Aorta (tissue), 5 donors: ENCODE data around the gene FOXM1. TPM values are rescaled to one million over a fixed set of nuclear protein-coding genes. Genes with fewer than 3 reads are reported as not detected.

ENCODE experiments used
- ATAC-seq: fragments of 200-7000 bp; cut with Tn5 transposase; one replicate; pipeline ENCODE4 v1.9.1; 2022; ENCODE audit warnings: moderate library complexity; ENCODE audit not compliant: low FRiP score
- DNase-seq, 2 donors: peaks; one replicate each; pipeline ENCODE4 v3.0.0-alpha.2; 2020
- H3K27ac ChIP-seq, 2 donors: one replicate each; pipeline ENCODE4 v1.5.1; 2013; ENCODE audit warnings: low read length in 2 of 2, mild to moderate bottlenecking in 2 of 2, moderate library complexity in 2 of 2, control low read depth in 1 of 2, inconsistent platforms in 1 of 2, low read depth in 1 of 2
- H3K27me3 ChIP-seq, 2 donors: one replicate each; pipeline ENCODE4 v1.6.1; 2013; ENCODE audit warnings: control low read depth in 1 of 2, low read length in 1 of 2, mild to moderate bottlenecking in 1 of 2, moderate library complexity in 1 of 2; ENCODE audit not compliant: insufficient read depth in 2 of 2, control insufficient read depth in 1 of 2
- H3K36me3 ChIP-seq, 2 donors: one replicate each; pipeline ENCODE4 v1.6.1; 2013; ENCODE audit warnings: control low read depth in 1 of 2, low read length in 1 of 2, mild to moderate bottlenecking in 1 of 2; ENCODE audit not compliant: insufficient read depth in 2 of 2, control insufficient read depth in 1 of 2
- H3K4me1 ChIP-seq, 2 donors: one replicate each; pipeline ENCODE4 v1.6.1; 2013; ENCODE audit warnings: low read length in 2 of 2, control low read depth in 1 of 2, mild to moderate bottlenecking in 1 of 2, moderate library complexity in 1 of 2; ENCODE audit not compliant: insufficient read depth in 2 of 2, control insufficient read depth in 1 of 2
- H3K4me3 ChIP-seq, 2 donors: one replicate each; pipeline ENCODE4 v1.5.1; 2013; ENCODE audit warnings: low read length in 2 of 2, control low read depth in 1 of 2, mild to moderate bottlenecking in 1 of 2
- H3K9me3 ChIP-seq: one replicate; pipeline ENCODE4 v1.6.1; 2013; ENCODE audit warnings: mild to moderate bottlenecking, low read length; ENCODE audit not compliant: control insufficient read depth
- WGBS, 2 donors: extraction: QIAGEN DNeasy Blood & Tissue Kit; methylation state at CpG; one replicate each; pipeline ENCODE4 v1.1.7; 2013; 5-methylcytosine and 5-hydroxymethylcytosine counted together
- intact Hi-C, 2 donors: fragments of 100-400 bp; cut with DNase I; formaldehyde crosslinking; loops; one replicate each; pipeline versions ENCODE4 v1.14.2 to v1.15.0; 2022
- polyA plus RNA-seq, 2 donors: library from polyadenylated mRNA; stranded (reverse); fragments of 200-250 nt; gene quantifications; one replicate each; pipeline ENCODE4 v1.2.3, GENCODE V29; 2013
- total RNA-seq, 2 donors: library from RNA; stranded (reverse); fragmentation: NEBNext Ultra II Directional; extraction: Animal tissue kit (Norgen Biotek cat#: 25700); gene quantifications; one replicate each; pipeline ENCODE4 v1.2.1, GENCODE V29; 2021
- donor health status: healthy with polysubstance abuse.
- donor health status: Bipolar disorder and iron deficiency.
- donor health status: DM: no; HTN: no; CAD: no.
- donor health status: DM: no; HTN: no; CAD: no.
- donor health status: DM: yes; HTN: yes; CAD: no.

FOXM1 gene
- total and polyA plus RNA-seq, 4 donors = 0.20 to 6.1 (median 1.2) TPM

- Histone ChIP-seq H3K36me3 (no peaks in the 10 kb centered on the region), H3K4me1 (no peaks in the 10 kb centered on the region), H3K27me3 (no peaks in the 10 kb centered on the region), H3K9me3 (no peaks in the 10 kb centered on the region), H3K27ac (no peak overlapping the region), H3K4me3 (no peak overlapping the region)
- 29 to 33% methylated on average over 9 of the region's 9 CpGs for WGBS, 2 donors
- no peak for ATAC-seq
- intact Hi-C loops = no loop called here
- DNase-seq = no peak
Observed at GRCh38 chr12:2841056-2841650, 35.8 kb downstream of the FOXM1 start.

DNA sequence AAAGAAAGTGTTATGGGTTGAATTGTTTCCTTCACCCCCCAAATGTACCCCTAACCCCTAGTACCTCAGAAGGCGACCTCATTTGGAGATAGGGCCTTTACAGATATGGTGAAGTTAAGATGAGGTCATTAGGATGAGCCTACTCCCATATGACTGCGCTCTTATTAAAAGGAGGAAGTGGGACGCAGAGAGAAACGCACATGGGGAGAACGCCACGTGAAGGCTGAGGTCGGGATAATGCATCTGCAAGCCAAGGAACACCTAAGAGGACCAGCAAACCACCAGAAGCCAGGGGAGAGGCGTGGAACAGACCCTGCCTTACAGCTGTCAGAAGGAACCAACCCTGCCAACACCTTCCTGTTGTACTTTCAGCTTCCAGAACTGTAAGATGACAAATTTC, 40.4 kb downstream of the FOXM1 start:
- WGBS, 2 donors = 88 to 89% methylated on average over 8 of the region's 8 CpGs
- Histone ChIP-seq H3K27me3 (no peaks in the 10 kb centered on the region), H3K4me1 (no peaks in the 10 kb centered on the region), H3K9me3 (no peaks in the 10 kb centered on the region), H3K27ac (no peak overlapping the region), H3K4me3 (no peak overlapping the region), H3K36me3 (no peaks in the 10 kb centered on the region)
- intact Hi-C loops = no loop called here
- no peak for ATAC-seq
- no peak for DNase-seq

GRCh38 chr12:2835691-2836403, 41.1 kb downstream of the FOXM1 start:
- H3K4me3 ChIP-seq = no peak overlapping the region
- H3K4me1 ChIP-seq = no peaks in the 10 kb centered on the region
- H3K36me3 ChIP-seq = no peaks in the 10 kb centered on the region
- no peaks in the 10 kb centered on the region for H3K9me3 ChIP-seq
- 77 to 88% methylated on average over 4 of the region's 4 CpGs for WGBS, 2 donors
- H3K27ac ChIP-seq = no peak overlapping the region
- intact Hi-C loops = no loop called here
- ATAC-seq = no peak
- H3K27me3 ChIP-seq = no peaks in the 10 kb centered on the region
- no peak for DNase-seq

GRCh38 chr12:2834581-2835491, 42.1 kb downstream of the FOXM1 start, which contains the start of gene NRIP2:
Gene NRIP2, minus strand, starts transcription at chr12:2835035. Its CDS starts 52 bp downstream, at chr12:2834983.
- ATAC-seq = peak; percentile 73
- DNase-seq = peak in 1 of 2 donors; percentile 72
- H3K36me3 ChIP-seq = no peaks in the 10 kb centered on the region
- no peaks in the 10 kb centered on the region for H3K9me3 ChIP-seq
- intact Hi-C loops = no loop called here
- 5% methylated on average over 31 to 32 of the region's 32 CpGs for WGBS, 2 donors
- no peaks in the 10 kb centered on the region for H3K27me3 ChIP-seq
- H3K4me1 ChIP-seq = no peaks in the 10 kb centered on the region
- no peak within 1 kb of the TSS for H3K4me3 ChIP-seq
- H3K27ac ChIP-seq = no peak within 1 kb of the TSS

GRCh38 chr12:2833810-2834209, 43.2 kb downstream of the FOXM1 start:
- H3K27me3 ChIP-seq = no peaks in the 10 kb centered on the region
- ATAC-seq = peak; percentile 33
- intact Hi-C loops = no loop called here
- no peaks in the 10 kb centered on the region for H3K4me1 ChIP-seq
- no peaks in the 10 kb centered on the region for H3K36me3 ChIP-seq
- 30 to 53% methylated on average over 9 of the region's 9 CpGs for WGBS, 2 donors
- no peak overlapping the region for H3K27ac ChIP-seq
- H3K9me3 ChIP-seq = no peaks in the 10 kb centered on the region
- no peak for DNase-seq
- no peak overlapping the region for H3K4me3 ChIP-seq

DNA sequence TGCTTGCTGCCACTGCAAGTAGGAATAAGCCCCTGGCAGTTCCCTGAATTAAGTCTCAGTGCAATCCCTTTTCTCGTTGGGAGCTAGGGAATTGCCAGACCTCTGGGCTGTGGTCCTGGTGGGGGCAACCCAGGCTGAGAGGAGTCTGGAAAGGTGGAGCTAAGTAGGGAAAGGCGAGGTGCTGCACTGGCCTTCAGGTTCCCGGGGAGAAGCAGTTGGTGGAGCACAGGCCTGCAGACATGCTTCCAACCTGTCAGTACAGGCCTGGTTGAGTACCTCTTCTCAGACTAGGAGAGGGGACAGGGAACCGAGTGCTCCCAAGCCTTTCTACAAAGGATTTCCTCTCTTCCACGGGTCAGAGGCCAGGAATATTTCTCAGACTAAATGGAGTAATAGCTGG, 43.6 kb downstream of the FOXM1 start:
- H3K4me3 ChIP-seq = no peak overlapping the region
- intact Hi-C loops = no loop called here
- no peaks in the 10 kb centered on the region for H3K27me3 ChIP-seq
- ATAC-seq (no peak), DNase-seq (no peak)
- no peaks in the 10 kb centered on the region for H3K9me3 ChIP-seq
- H3K36me3 ChIP-seq = no peaks in the 10 kb centered on the region
- no peak overlapping the region for H3K27ac ChIP-seq
- WGBS, 2 donors = 28 to 39% methylated on average over 5 of the region's 5 CpGs
- no peaks in the 10 kb centered on the region for H3K4me1 ChIP-seq

DNA sequence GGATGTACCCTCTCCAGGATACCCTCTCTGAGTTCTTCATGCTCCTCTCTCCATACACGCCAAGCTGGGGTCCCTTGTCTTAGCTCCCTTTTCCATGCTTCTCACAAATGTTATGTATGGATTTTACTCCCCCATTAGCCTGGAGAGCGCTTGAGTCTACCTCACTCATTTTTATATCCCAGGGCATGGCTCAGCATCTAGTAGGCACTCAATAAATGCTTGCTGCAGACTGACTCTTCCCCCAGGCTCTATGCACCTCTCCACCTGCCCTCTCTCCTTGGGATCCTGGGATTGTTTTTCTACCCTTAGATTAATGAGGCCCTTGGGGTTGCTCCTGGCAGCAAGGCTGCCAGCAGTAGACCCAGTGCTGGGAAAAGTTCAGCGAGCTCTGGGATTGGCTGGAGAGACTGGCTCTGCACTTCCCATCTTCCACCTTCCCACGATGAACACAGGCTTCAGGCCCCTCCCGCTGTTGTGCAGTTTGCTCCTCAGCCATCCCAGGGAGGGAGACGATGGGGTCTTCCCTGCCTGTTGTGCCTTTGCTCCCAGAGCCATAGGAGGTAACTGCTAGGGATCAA, 44.3 kb downstream of the FOXM1 start:
- WGBS, 2 donors = 32 to 44% methylated on average over 6 of the region's 6 CpGs
- no peaks in the 10 kb centered on the region for H3K36me3 ChIP-seq
- ATAC-seq (no peak), DNase-seq (no peak)
- H3K27ac ChIP-seq = no peak overlapping the region
- H3K4me1 ChIP-seq = no peaks in the 10 kb centered on the region
- no peaks in the 10 kb centered on the region for H3K9me3 ChIP-seq
- no peaks in the 10 kb centered on the region for H3K27me3 ChIP-seq
- H3K4me3 ChIP-seq = no peak overlapping the region
- intact Hi-C loops = no loop called here

DNA sequence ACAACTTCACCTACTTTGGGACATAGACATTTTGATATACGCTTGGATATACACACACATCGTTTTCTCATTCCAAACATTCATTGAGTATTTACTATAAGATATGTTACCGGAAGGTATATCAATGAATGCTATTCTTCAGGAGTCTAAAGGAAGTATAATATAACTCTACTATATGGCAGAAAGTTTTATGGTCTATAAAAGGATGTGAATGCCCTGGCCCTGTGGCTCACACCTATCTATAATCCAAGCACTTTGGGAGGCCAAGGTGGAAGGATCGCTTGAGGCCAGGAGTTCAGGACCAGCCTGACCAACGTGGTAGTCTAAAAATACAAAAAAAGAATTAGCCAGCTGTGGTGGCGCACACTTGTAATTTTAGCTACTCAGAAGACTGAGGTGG, 47.7 kb downstream of the FOXM1 start:
- 91 to 95% methylated on average over 6 of the region's 6 CpGs for WGBS, 2 donors
- H3K9me3 ChIP-seq = no peaks in the 10 kb centered on the region
- H3K27me3 ChIP-seq = no peaks in the 10 kb centered on the region
- no peak overlapping the region for H3K4me3 ChIP-seq
- H3K4me1 ChIP-seq = no peaks in the 10 kb centered on the region
- H3K36me3 ChIP-seq = peaks cover 4 to 5% of the 10 kb centered on the region in 2 donors
- H3K27ac ChIP-seq = no peak overlapping the region
- intact Hi-C loops = no loop called here
- no peak for ATAC-seq
- DNase-seq = no peak
